HG03139 (cell line): Measurements from ENCODE around the gene GRAMD1A.
"Not testable (repeated sequence)": the region's sequence is repeated elsewhere in the genome, so short reads cannot be mapped to it uniquely, and the experiment has no call there.

Experiments
- ATAC-seq: cut with Tn5 transposase; IDR thresholded peaks from one replicate; pipeline ENCODE4 v1.9.1; 2021; ENCODE audit not compliant: unreplicated experiment

The GRAMD1A gene

DNA sequence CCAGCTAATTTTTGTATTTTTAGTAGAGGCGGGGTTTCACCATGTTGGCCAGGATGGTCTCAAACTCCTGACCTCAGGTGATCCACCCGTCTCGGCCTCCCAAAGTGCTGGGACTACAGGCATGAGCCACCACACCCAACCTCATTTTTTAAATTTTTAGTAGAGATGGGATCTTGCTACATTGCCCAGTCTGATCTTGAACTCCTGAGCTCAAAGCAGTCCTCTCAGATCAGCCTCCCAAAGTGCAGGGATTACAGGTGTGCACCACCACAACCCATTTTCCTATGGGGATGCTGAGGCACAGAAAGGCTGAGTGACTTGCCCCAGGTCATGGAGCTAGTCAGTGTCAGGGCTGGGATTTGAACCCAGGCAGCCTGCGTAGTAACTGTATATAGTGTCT lies 51.1 kb downstream of the GRAMD1A start:
- ATAC-seq = not testable (repeated sequence)

DNA sequence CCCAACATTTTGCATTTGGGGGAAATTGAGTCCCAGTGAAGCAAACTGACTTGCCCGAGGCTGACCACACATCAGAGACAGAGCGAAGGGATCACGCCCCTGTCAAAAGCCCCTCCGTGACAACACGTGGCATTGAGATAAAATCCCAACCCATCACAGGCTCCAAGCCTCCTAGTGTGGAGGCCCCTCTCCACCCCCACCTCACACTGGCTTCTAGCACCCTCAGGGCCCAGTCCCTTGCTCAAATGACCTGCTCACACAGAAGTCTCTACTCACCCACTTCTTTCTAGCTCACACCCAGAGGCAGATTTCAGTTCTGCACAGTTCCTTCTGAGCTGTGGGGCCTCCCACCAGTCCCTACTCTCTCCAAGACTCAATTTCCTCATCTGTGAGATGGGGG lies 51.7 kb downstream of the GRAMD1A start:
- ATAC-seq = no peak

DNA sequence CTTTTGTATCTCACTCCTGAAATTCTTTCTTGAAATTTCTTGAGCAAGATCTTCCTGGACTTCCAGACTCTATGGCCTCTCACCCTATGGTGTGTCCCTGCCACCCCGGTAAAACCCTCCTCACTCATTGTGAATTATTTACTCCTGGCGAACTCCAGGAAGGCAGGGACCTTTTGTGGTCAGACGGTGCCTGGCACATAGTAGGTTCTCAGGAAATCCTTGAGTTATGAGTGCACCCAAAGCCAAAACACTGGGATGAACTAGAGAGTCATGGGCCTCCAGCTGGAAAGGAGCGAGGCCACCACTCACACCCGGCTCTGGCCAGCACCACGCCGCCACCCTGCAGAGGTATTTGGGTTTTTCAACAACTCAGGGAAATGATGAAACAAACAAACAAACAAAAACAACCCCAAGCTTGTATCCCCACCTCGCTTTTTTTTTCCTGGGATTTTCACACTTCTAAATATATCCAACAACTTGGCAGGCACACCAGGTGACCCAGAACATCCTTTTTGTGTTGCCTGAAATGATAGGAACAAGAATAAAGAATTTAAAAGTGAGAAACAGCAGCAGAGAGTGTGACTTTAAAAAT lies 52.6 kb downstream of the GRAMD1A start:
- no peak for ATAC-seq

DNA sequence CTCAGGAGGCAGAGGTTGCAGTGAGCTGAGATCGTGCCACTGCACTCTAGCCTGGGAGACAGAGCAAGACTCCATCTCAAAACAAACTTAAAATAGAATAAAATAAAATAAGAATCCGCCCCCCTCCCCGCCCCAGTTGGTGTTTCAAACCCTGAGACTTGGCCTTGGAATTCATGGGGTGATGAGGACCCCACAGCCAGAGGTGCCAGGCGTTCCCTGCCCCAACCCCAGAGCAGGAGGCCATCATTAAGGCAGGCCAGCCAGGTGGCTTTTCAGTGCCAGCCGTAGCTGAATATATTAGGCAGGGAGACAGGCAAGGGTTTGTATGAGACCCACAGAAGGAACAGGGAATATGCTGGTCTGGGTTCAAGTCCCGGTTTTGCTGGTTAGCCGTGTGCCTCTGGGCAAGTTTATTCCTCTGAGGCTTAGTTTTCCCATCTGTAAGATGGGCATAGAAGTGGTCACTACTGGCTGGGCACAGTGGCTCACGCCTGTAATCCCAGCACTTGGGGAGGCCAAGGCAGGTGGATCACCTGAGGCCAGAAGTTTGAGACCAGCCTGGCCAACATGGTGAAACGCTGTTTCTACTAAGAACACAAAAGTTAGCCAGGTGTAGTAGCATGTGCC lies 53.7 kb downstream of the GRAMD1A start:
- no peak for ATAC-seq

DNA sequence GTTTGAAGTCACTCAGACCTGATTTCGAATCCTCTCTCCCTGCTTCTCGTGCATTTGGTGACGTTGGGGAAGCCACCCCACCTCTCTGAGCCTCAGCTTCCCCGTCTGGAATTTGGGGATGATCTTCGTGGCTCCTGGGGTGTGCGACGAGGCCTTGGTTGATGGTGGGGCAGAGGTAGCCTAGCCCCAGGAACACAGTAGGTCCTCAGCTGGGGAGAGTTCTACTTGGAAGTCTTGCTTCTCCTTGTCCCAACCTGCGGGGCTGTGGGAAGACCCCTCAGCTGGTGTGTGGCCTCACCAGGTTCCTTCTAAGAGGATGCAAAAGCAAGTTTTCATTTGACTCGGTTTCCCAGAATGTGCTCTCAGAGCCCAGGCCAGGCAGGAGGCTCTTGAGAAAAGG lies 54.5 kb downstream of the GRAMD1A start:
- ATAC-seq = no peak

DNA sequence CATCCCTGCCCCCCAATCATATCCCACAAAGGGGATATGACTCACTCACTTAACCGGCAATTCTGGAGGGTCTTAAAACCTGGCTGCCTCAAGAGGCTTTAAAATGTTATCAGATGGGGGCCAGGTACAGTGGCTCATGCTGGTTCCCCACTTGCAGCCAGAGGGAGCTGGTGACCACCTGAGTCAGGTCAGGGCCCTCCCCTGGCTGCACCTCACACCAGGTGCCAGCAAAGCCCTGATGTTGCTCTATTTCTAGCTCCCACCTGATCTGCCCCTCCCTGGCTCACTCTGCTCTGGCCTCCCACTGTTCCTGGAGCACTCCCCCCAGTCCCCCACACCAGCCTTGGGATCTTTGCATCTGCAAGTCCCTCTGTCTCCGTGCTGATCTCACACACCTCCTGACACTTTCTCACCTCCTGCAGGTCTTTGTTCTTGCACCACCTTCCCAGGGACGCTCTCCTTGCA lies 55.6 kb downstream of the GRAMD1A start:
- no peak for ATAC-seq

DNA sequence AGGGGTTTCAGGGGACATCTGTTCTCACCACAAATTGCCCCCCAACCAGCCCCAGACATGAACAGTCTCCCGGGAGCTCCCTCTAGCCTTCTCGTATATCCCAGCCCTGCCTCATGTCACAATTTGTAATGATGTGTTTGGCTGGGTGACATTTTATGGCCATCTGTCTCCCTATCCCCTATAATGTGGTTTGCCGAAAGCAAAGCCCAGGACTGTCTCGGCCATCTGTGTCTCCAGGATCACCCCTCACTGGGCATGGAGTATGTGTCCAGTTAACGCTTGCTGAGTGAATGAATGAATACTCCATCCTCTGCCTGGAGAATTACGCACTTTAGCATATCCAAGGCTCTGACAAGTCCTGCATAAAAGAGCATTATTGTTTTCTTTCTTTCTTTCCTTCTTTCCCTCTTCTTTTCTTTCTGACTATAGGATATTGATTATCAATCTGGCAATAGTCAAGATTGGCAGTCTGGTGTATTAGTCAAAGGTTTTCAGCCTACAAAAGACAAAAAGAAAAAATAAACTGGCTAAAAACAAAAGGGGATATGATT lies 56.5 kb downstream of the GRAMD1A start:
- ATAC-seq = no peak

DNA sequence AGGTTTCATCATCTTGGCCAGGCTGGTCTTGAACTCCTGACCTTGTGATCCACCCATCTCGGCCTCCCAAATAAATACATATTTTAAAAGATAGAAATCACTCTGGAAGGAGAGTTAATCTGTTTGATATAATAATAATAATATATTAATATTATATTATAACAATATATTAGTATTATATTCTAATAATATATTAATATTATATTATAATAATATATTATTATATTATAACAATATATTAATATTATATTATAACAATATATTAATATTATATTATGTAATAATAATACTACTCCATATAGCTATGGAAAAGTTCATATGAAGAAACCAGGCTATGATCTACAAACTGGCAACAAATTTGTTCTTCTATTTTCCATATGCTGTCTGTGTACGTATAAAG lies 58.2 kb downstream of the GRAMD1A start:
- ATAC-seq = no peak

DNA sequence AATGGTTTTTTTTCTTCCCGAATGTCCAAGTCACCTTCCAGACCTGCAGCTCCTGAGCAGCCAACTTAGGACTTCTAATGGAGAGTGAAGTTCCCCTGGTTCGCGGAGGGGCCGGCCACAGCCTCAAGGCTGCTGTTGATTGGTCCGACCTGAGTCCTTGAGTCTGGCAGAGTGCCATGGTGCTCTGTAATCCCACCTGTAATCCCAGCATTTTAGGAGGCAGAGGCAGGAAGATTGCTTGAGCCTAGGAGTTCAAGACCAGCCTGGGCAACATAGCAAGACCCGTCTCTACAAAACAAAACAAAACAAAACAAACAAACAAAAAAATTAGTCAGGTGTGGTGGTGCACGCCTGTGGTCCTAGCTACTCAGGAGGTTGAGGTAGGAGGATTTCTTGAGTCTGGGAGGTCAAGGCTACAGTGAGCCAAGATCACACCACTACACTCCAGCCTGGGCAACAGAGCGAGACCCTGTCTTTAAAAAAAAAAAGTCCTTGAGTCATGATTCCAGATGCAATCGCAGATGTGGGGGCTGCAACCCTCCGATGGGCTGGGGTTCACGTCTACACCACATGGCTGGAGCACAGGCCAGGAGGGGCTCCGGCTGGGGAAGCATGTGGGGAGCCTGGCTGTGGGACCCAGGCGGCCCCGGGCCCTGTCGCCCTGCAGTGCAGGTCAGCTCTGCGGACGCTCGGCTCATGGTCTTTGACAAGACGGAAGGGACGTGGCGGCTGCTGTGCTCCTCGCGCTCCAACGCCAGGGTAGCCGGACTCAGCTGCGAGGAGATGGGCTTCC lies 59.1 kb downstream of the GRAMD1A start:
- ATAC-seq = no peak

DNA sequence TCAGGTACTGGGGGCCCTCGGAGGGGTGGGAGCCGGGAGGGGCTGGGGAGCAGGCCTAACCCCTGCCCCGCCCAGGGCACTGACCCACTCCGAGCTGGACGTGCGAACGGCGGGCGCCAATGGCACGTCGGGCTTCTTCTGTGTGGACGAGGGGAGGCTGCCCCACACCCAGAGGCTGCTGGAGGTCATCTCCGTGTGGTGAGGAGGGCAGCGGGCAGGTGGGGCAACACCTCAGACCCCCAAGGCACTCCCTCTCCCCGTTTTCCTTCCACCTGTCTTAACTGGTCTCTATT lies 59.6 kb downstream of the GRAMD1A start:
- no peak for ATAC-seq

- no peak for ATAC-seq
These were observed 60.2 kb downstream of the GRAMD1A start for GRCh38 chr19:35060160-35060855.

- no peak for ATAC-seq
These were observed 61.7 kb downstream of the GRAMD1A start for GRCh38 chr19:35061583-35062373.

DNA sequence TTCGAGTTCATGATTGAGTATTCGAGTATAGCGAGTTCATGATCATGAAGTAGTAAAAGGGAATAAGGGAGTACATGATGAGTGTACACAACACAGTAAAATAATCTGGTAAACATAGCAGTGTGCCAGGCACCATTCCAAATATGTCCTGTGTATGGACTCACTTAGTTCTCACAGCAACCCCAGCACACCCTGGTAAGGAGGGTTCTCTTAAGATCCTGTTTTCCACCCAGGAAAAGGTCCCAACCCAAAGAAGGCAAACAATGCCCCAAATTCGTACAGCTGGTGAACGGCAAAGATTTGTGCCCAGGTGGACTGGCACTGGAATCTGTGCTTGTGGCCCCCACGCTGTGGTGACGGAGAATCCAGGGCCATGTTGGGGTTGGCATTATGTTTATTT lies 62.8 kb downstream of the GRAMD1A start:
- ATAC-seq = no peak

GRCh38 chr19:35063940-35064818 lies 64.1 kb downstream of the GRAMD1A start:
- ATAC-seq = no peak

DNA sequence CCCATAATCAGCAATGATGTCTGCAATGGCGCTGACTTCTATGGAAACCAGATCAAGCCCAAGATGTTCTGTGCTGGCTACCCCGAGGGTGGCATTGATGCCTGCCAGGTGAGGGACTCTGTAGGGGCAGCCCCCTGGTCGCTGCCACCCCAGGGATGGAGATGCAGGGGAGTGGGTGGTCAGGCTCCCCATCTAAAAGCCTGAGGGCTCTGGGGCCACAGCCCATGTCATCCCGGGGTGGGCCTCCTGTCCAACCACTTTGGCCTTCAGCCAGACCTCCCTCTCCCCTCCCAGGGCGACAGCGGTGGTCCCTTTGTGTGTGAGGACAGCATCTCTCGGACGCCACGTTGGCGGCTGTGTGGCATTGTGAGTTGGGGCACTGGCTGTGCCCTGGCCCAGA lies 65.5 kb downstream of the GRAMD1A start:
- no peak for ATAC-seq

DNA sequence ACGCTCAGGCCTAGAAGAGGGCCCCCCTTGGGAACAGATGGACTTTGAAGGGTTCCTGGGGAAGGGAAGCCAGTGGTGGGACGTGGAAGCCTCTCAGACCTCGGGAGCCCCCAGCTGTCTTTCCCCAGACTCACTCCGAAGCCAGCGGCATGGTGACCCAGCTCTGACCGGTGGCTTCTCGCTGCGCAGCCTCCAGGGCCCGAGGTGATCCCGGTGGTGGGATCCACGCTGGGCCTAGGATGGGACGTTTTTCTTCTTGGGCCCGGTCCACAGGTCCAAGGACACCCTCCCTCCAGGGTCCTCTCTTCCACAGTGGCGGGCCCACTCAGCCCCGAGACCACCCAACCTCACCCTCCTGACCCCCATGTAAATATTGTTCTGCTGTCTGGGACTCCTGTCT lies 66.0 kb downstream of the GRAMD1A start:
- ATAC-seq = no peak

DNA sequence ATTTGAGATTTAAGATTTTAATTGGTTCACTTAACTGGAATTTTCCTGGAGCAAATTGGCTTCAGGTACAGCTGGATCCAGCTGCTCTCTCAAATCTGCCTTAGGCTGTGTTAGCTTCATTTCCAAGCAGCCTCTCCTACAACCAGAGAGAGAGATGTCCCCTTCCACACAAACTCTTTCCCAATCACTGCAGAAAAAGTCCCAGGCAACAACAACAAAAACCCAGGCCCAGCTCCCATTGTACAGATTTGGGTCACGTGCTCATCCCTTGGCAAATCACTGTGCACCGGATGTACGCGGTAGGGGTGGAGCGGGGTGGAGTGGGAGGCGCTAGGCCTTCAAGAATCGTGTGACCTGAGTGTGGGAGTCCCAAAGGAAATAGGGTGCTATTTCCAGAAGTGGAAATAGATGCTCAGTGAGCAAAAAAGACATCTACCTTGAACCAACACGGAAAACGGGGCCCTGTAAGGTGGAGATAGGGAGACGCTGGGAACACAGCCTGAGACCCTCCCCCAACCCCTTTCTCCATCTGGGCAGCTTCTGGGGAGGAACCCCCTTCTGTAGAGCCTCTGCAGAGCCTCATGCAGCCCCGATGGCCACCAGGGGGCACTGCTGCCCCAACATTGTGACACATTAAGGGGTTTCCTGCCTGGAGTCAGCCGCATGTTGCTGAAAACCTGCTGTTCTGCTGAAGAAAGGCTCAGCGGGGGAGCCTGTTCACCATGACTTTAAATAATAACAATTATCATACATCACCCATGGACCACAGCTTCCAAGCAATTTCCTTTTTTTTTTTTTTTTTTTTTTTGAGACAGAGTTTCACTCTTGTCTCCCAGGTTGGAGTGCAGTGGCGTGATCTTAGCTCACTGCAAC lies 66.8 kb downstream of the GRAMD1A start:
- no peak for ATAC-seq

DNA sequence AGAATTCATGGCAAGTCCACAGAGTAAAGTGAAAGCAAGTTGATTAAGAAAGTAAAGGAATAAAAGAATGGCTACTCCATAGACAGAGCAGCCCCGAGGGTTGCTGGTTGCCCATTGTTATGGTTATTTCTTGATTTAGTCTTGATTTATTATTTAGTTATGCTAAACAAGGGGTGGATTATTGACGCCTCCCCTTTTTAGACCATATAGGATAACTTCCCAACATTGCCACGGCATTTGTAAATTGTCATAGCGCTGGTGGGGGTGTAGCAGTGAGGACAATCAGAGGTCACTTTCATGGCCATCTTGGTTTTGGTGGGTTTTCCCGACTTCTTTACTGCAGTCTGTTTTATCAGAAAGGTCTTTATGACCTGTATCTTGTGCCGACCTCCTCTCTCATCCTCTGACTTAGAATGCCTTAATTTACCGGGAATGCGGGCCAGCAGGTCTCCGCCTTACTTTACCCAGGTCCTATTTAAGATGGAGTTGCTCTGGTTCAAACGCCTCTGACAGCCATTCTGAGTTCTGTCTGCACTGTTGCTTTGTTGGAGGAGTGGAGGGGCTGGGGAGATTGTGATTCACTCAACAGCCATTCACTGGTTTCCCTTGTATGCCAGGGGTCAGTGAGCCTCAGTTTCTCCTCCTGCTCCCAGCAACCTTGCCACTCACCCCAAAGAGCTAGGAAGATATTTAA lies 69.0 kb downstream of the GRAMD1A start:
- no peak for ATAC-seq
